ENCODE measurements around the gene MRPS27.

DNA sequence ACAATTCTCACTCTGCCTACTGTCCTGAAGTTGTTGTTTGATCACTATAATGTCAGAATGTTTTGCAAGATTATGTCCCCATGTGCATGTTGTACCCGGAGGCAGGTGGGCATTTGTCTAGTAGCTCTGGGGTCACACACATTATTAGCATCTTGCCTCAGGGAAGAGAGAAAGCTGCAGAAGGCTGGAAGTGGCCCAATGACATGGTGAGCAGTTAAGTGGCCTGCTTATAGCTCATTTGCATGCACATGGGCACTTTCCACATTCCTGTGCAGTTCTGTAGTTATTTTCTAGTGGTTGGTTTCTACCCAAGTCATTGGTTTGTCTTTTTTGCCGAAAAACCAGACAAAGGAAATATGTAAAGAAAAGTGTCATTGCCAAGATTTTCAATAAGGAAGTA is 131.9 kb downstream of the MRPS27 start:
- TF ChIP-seq CTCF (IDR thresholded peaks at IDR 0.05) (no peak), EP300 (IDR thresholded peaks at IDR 0.05) (no peak)
